Measurements from ENCODE around the gene CENPO.

DNA sequence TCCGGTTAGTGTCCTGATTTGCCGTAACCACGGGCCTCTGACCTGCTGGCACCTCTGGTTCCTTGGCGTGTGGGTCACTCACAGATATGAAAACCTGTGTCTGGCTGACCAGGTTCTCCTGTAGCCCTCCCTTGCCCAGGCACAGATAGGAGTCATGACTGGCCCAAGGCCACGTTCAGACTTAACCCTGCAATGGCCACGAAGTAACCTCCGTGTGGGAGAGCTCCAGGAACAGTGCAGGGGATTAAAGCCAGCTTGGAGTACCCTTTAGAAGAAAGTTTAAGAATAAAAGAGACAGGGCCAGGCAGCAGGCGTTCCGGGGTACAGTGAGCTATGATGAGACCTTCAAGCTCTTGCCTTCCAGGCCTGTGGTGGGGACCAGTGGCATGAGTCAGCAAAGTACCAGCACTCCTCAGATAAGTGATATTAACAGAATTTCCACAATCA lies 25.5 kb downstream of the CENPO start:
- TF ChIP-seq, protein P1, sequence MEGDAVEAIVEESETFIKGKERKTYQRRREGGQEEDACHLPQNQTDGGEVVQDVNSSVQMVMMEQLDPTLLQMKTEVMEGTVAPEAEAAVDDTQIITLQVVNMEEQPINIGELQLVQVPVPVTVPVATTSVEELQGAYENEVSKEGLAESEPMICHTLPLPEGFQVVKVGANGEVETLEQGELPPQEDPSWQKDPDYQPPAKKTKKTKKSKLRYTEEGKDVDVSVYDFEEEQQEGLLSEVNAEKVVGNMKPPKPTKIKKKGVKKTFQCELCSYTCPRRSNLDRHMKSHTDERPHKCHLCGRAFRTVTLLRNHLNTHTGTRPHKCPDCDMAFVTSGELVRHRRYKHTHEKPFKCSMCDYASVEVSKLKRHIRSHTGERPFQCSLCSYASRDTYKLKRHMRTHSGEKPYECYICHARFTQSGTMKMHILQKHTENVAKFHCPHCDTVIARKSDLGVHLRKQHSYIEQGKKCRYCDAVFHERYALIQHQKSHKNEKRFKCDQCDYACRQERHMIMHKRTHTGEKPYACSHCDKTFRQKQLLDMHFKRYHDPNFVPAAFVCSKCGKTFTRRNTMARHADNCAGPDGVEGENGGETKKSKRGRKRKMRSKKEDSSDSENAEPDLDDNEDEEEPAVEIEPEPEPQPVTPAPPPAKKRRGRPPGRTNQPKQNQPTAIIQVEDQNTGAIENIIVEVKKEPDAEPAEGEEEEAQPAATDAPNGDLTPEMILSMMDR (IDR thresholded peaks at IDR 0.05; ENCODE audit: low read length): no peak
- TF ChIP-seq EZH2 (optimal IDR thresholded peaks at IDR 0.05; ENCODE audit: low read depth, low read length) (no peak), EZH2phosphoT487 (IDR thresholded peaks at IDR 0.05; ENCODE audit: low read length) (no peak)
